ENCODE data around the gene SEMA5A.

DNA sequence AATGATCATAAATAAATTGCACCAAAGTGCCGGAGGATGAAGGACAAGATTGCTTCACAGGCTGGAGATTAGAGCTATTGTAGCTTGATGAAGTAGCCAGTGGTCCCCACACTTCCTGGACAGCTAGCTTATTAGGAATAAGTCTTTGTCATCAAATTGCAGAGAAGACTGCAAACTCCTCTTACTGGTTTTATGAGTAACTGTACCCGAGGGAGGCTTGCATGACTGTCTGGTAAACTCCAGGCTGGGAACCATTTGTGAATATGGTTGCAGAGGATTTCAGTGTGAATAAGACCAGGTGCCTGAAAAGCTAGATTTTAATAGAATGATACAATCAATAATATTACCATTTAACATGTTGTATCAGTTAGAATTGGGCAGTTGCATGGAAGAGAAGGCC is 36.5 kb upstream of the SEMA5A start:
- TF ChIP-seq GABPB1 (CRISPR knock-in tag; IDR thresholded peaks at IDR 0.05) (no peak), FOXJ3 (CRISPR knock-in tag; IDR thresholded peaks at IDR 0.05; ENCODE audit: borderline replicate concordance) (no peak)
- TF ChIP-seq, protein P1, sequence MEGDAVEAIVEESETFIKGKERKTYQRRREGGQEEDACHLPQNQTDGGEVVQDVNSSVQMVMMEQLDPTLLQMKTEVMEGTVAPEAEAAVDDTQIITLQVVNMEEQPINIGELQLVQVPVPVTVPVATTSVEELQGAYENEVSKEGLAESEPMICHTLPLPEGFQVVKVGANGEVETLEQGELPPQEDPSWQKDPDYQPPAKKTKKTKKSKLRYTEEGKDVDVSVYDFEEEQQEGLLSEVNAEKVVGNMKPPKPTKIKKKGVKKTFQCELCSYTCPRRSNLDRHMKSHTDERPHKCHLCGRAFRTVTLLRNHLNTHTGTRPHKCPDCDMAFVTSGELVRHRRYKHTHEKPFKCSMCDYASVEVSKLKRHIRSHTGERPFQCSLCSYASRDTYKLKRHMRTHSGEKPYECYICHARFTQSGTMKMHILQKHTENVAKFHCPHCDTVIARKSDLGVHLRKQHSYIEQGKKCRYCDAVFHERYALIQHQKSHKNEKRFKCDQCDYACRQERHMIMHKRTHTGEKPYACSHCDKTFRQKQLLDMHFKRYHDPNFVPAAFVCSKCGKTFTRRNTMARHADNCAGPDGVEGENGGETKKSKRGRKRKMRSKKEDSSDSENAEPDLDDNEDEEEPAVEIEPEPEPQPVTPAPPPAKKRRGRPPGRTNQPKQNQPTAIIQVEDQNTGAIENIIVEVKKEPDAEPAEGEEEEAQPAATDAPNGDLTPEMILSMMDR (IDR thresholded peaks at IDR 0.05): no peak
- TF ChIP-seq, protein P2, sequence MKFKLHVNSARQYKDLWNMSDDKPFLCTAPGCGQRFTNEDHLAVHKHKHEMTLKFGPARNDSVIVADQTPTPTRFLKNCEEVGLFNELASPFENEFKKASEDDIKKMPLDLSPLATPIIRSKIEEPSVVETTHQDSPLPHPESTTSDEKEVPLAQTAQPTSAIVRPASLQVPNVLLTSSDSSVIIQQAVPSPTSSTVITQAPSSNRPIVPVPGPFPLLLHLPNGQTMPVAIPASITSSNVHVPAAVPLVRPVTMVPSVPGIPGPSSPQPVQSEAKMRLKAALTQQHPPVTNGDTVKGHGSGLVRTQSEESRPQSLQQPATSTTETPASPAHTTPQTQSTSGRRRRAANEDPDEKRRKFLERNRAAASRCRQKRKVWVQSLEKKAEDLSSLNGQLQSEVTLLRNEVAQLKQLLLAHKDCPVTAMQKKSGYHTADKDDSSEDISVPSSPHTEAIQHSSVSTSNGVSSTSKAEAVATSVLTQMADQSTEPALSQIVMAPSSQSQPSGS (CRISPR knock-in tag; IDR thresholded peaks at IDR 0.05; ENCODE audit: borderline replicate concordance, low read depth): no peak

All from WTC11 (cell line).